HG03460 (cell line): ENCODE measurements around the gene NFIX.
"Not testable (repeated sequence)": the region's sequence is repeated elsewhere in the genome, so short reads cannot be mapped to it uniquely, and the experiment has no call there.

Source experiments
- ATAC-seq: cut with Tn5 transposase; IDR thresholded peaks from one replicate; pipeline ENCODE4 v1.9.1; 2021; ENCODE audit not compliant: unreplicated experiment

The NFIX gene

DNA sequence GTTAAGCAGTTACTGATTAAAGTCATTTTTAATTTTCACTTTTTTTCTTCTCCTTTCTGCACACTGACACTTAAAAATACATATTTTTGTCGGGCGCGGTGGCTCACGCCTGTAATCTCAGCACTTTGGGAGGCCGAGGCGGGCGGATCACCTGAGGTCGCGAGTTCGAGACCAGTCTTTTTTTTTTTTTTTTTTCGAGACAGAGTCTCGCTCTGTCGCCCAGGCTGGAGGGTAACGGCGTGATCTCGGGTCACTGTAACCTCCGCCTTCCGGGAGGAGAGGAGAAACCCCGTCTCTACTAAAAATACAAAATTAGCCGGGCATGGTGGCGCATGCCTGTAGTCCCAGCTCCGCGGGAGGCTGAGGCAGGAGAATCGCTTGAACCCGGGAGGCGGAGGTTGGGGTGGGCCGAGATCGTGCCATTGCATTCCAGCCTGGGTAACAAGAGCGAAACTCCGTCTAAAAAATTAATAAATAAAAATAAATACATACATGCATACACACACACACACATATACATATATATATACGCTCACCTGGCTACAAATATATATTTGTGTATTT, 37.8 kb upstream of the NFIX start:
- ATAC-seq = not testable (repeated sequence)

DNA sequence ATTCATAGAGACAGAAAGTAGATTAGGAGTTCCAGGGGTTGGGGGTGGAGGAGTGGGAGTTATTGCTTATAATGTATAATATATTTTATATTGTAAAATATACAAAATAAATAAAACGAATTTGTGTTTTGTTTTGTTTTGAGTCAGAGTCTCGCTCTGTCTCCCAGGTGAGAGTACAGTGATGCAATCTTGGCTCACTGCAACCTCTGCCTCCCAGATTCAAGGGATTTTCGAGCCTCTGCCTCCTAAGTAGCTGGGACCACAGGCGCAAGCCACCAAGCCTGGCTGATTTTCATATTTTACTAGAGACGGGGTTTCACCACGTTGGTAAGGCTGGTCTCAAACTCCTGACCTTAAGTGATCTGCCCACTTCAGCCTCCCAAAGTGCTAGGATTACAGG, 35.8 kb upstream of the NFIX start:
- ATAC-seq = no peak

DNA sequence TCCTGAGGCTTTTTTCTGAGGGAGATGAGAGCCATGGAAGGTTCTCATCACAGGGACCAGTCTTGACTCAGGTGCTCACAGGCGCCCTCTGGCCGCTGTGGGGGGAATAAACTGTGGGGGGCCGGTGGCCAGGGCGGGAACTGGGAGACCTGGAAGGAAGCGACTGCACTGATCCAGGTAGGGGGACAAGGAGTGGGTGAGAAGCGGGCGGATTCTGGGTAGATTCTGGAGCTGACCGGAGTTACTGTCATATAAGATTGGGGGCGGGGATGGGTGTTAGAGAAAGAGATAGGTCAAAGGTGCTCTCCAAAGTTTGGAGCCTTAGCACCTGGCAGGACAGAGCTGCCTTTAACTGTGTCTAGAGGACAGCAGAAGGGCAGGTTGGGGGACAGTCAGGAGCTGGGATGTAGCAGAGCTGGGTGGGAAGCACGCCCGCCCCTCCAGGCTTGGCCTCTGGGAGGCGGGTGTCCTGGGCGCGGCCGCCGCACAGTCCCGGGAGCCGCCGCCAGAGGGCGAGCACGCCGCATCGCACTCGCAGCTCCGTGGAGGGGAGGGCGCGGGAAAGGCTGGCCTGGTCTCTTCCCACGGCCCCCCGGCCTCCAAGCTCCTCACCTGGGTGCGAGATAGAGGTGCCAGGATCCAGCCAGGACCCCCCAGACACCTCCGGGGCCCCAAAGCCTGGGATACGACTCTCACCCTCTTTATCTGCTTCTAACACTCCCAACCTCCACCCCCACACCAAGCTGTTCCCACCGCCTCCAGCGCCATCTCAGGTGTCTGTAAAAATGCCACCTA, 30.1 kb upstream of the NFIX start:
- ATAC-seq = peak; percentile 76

DNA sequence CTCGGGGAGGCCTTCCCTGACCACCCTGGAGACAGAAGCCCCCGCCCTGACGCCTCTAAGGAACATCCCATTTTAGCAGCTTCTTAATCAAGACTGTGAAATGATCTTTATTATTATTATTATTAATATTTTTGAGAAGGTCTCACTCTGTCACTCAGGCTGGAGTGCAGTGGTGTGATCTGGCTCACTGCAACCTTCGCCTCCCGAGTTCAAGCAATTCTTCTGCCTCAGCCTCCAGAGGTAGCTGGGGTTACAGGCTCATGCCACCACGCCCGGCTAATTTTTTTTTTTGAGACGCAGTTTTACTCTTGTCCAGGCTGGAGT, 29.5 kb upstream of the NFIX start:
- ATAC-seq = no peak

DNA sequence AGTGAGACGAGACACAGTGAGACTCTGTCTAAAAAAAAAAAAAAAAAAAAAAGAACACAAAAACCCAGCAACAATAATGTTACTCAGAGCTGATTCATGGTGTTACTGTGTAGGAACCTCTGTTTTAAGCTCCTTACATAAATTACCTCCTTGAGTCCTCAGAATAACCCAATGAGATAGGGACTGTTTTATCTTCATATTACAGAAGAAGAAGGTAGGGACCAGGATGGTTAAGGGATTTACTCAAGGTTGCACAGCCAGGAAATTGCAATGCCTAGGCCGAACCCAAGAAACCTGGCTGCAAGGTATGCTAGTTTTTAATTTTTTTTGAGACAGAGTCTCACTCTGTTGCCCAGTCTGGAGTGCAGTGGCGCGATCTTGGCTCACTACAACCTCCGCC, 27.4 kb upstream of the NFIX start:
- no peak for ATAC-seq

DNA sequence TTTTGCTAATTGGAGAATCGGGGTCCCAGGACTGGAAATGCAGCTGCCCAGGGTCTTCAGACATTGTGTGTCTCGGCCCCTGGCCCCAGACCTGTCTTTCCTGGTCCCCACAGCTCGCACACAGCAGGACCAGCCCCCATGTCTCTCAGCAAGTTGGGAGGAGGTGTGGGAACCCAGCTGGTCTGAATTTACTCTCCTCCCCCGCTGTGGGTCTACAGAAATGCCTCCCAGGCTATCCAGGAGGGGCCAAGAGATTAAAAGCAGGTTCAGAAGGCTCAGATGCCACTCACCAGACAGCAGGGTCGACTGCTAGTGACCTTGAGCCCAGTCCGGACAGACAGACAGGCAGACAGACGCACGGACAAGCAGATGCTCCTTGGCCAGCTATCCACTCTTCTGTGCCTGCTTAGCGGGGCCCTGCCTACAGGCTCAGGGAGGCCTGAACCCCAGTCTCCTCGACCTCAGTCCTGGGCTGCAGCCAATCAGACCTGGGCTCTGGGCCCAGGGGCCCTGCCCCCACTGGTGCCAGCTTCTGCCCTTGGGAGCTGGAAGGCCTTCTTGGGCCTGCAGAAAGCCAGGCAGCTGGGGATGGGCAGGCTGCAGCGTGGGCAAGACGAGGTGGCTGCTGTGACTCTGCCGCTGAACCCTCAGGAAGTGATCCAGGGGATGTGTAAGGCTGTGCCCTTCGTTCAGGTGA, 25.8 kb upstream of the NFIX start, which contains the start of gene DAND5:
DAND5 (plus strand) TSS at position 285 of the 697 bp plus-strand sequence; CDS start at position 370, 85 bp downstream.
- ATAC-seq = no peak

DNA sequence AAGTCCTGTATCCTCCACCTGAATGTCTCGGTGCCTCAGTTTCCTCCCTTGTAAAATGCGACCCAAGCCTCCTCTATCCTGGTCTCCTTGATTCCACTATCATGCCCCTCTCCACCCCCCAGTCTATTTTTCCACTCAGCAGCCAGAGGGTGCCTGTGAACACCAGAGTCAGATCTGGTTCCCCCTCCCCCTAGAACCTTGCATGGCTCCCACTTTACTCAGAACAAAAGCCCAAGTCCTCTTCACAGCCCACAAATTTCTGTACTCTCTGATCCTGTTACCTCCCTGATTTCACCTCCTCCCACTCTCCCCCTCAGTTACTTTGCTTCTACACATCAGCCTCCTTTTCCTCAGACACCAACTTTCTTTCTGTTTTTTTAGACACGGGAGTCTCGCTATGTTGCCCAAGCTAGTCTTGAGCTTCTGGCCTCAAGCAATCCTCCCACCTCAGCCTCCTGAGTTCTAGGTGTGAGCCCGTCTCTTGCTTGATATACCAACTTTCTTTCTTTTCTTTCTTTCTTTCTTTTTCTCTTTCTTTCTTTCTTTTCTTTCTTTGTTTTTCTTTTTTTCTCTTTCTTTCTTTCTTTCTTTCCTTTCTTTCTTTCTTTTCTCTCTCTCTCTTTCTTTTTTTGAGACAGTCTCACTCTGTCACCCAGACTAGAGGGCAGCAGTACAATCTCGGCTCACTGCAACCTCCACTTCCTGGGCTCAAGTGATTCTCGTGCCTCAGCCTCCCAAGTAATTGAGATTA, 25.0 kb upstream of the NFIX start:
- ATAC-seq = no peak

DNA sequence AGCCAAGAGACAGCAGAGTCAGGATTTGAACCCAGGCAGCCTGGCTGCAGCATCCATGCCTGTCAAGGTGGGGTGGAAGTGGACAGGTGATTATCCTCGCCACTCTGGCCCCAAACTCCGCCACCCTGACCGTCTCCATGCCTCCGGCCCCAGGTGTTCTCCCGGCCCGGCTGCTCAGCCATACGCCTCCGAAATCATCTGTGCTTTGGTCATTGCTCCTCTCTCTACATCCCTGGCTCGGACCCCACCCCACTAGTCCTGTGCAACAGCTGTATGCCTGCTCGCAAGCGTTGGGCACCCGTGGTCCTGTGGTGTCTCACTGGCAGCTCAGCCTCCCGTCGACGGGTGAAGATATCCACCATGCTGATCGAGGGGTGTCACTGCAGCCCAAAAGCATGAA, 22.0 kb upstream of the NFIX start:
- no peak for ATAC-seq

DNA sequence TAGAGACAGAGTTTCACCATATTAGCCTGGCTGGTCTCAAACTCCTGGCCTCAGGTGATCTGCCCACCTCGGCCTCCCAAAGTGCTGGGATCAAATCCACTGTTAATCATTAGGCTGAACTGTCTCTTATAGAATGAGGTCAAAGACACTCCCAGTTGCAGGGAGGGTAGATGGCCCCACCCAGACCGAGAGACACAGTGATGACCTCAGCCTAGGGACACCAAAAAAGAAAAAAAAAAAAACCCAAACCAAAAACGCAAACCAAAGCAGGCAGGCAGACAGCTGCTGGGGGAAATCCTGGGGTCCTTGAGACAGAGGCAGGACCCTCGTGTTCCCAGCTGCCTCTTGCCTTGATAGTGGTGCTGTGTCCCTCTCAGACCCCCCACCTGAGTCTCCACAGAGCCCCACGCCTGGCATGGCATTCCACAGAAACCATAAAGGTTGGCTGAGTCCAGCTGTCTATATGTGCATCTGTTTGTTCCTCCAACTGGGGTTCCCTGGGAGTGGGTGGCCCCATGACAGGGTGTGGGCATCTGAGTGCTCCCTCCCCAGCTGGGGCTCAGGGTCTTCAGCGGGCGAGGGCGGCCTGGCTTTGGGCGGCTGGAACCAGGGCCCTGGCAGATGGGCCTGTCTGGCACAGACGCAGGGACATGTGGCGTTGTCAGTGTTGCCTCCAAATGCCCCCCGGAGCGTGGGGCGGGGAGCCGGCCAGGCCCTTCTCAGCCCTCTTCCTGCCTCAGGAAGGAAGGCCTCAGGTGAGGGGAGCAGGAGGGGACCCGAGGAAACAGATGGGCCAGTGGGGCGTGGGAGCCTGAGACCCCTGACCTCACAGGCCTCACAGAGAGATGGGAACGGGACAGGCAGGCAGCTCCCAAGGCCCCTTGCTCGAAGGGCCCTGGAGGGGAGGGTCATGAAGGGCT, 20.7 kb upstream of the NFIX start:
- no peak for ATAC-seq

DNA sequence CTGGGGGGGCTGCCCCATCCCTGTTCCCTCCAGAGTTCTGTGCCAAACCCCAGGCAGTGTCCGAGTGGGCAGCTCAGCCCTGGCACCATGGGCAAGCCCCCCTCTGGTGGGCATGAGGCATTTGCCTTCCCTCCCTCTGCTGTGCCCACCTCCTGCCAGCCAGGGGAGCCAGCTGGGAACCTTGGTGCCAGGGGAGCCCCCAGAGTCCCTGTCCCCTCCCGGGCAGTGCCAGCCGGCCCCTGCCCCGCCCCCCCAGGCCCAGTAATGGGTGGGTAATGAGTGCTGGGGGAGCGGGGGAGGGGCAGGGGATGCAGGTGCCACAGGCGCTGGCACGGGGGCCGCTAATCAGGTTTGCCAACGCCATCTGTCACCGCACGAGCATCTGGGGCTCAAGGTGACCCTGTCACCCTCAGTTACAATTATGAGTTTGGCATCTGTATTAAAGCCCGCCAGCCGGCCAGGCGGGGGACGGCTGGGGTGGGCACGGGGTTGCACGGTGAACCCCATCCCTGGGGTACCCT, 20.0 kb upstream of the NFIX start:
- ATAC-seq = no peak

DNA sequence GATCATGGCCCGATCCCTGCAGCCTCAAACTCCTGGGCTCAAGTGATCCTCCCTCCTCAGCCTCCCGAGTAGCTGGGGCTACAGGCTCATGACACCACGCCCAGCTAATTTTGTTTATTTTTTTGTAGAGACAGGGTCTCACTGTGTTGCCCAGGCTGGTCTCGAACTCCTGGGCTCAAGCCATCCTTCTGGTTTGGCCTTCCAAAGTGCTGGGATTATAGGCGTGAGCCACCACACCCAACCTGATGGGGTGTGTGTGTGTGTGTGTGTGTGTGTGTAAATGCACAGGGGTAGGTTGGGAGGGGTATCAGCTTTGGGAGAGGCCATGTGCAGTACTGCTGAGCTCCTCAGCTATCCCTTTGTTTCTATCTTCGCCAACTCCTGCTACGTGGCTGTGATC, 19.2 kb upstream of the NFIX start:
- not testable (repeated sequence) for ATAC-seq

DNA sequence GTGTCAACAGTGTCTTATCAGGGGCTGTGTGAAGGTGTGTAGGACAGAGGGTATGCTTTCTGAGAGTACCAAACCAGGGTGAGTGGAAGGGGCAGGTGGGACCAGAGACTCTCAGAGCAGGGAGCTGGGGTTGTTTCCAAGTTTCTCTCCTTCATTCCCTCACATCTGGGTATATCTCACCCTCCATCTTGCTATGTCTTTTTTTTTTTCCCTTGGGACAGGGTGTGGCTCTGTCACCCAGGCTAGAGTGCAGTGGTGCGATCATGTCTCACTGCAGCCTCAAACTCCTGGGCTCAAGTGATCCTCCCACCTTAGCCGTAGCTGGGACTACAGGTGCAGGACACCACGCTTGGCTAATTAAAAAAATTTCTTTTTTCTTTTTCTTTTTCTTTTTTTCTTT, 15.3 kb upstream of the NFIX start:
- ATAC-seq = no peak

DNA sequence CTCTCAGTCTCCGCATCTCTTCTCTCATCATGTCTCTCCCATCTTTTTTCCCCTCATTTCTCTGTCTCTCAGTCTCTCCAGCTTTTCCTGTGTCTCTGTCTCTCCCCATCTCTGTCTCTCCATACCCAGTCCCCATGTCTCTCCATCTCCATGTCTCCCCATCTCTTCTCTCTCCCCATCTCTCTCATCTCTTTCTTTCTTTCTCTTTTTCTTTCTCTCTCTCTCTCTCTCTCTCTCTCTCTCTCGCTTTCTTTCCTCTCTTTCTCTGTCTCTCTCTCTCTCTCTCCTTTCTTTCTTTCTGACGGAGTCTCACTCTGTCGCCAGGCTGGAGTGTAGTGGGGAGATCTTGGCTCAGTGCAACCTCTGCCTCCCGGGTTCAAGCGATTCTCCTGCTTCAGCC, 12.6 kb upstream of the NFIX start:
- no peak for ATAC-seq

DNA sequence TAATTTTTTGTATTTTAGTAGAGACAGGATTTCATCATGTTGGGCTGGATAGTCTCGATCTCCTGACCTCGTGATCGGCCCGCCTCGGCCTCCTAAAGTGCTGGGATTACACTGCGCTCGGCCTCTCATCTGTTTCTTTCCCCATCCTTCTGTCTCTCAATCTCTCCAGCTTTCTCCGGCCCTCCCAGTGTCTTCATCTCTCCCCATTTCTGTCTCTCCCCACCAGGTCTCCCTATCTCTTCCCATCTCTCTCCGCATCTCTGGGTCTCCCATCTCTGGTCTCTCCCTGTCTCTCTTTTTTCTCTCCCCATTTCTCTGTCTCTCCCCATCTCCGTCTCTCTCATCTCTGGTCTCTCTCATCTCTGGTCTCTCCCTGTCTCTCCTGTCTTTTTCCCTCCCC, 12.2 kb upstream of the NFIX start:
- no peak for ATAC-seq

DNA sequence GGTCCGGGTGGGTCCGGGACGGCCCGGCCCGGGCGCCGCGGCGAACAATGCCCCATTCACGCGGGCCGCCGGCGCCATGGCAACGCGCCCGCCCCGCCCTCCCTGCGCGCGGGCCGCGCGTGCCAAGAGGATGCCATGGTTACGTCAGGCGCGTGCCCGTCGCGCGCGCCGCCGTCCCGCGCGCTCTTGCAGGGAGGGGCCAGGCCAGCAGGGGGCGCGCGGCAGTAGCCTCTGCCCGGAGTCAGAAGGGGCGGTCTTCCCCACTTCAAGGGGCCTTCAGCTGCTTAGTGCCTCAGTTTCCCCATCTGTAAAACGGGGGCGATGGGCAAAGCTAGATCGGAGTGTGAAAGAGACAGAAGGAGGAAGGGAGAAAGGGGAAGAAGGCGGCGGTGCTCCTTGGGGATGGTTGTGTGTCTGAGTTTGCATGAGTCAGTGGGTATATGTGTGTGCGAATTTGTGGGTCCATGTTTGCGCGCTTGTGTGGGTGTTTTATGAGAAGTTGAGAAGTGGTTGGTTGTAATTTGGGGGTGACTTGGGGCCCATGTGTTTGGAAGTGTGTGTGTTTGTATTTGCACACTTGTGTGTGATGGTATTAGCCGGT, 11.6 kb upstream of the NFIX start:
- no peak for ATAC-seq

DNA sequence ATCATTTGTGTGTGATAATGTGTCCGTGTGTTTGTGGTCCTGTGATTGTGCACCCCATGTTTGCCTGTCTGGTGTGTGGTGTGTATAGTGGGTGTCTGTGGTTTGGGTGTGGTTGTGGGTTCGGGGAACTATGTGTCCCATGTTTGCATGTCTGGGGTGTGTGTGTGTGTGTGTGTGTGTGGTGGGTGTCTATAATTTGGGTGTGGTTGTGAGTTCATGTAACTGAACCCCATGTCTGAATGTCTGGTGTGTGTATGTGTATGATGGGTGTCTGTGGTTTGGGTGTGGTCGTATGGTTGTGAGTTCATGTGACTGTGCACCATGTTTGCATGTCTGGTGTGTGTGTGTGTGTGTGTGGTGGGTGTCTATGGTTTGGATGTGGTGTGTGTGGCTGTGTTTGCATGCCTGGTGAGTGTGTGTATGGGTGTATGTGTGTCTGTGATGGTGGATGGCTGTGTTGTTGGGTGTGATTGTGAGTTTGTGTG, 11.1 kb upstream of the NFIX start:
- no peak for ATAC-seq

DNA sequence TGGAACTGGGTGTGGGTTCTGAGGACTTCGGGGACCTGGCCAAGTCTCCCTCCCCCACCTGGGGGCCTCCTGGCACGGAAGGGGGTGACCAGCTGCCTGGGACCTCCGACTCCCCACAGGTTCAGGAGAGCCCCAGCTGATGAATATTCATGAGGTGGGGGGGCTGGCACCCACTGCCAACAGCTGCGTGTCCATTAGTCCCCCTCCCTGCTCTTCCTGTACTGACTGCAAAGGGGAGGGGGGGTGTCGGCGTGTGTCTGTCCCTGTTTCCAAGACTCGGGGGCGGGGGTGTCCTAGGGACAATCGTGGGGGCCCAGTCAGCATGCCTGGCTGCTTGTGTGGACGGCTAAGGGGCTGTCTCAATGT, 10.6 kb upstream of the NFIX start:
- ATAC-seq = no peak

DNA sequence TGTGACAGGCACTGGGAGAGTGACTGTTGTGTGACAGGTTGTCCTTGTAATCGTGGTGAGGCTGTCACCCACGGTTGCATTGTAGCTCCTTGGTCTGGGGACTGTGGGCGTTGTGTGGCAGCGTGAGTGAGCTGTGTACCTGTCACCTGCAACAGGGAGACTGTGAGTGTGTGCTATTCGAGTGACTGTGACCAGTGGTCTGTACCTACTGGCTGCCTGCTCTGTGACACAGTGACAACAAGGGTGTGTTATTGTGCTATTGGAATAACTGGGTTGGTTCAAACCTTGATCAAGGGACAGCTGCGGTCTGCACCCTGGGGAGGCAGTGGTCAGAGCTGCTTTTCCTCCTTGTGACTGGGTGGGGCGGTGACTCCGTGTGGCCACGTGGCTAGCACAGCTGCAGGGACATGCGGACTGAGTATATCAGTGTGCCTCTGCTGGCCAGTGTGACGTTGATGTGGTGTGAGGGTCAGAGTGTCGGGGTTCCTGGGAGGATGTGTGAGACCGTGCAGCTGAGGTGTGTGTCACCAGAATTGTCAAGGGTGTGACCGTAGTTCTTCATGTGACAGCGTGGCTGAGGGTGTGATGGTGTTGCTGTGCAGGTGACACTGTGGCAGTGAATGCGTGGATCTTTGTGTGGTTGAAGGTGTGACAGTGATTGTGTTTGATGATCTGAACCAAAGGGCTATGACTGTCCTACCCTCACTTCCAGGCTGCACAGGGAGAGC, 10.1 kb upstream of the NFIX start:
- ATAC-seq = no peak

DNA sequence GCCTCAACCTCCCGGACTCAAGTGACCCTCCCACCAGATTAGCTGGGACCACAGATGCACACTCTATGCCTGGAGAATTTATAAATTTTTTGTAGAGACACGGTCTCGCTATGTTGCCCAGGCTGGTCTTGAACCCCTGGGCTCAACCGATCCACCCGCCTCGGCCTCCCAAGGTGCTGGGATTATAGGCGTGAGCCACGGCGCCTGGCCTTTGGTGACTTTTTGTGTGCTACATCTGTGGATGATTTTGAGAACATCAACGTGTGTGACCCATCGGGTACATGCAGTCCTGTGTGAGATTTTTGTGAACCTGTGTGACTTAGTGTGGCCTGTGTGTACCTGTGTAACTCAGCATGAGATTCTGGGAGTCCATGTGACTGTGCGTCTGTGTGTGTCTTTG, 8.5 kb upstream of the NFIX start:
- no peak for ATAC-seq
